Neural cell (in vitro differentiated cells): ENCODE measurements around the gene PPP2R5E. TPM values are rescaled to one million over a fixed set of nuclear protein-coding genes. Genes with fewer than 3 reads are reported as not detected.

Experiments used
- H2AFZ ChIP-seq: fragments of 200-600, 300-800 bp; sonication (generic), shearing (Covaris generic); 2 replicates; pipeline ENCODE4 v1.6.0; 2014; ENCODE audit warnings: low read depth, mild to moderate bottlenecking, antibody characterized with exemption, low read length, moderate library complexity
- H3F3A ChIP-seq: fragments of 200-600 bp; shearing (Covaris generic); 2 replicates; pipeline ENCODE4 v1.6.1; 2016; ENCODE audit warnings: mild to moderate bottlenecking, moderate library complexity, mixed read lengths, antibody characterized with exemption, low read length; ENCODE audit not compliant: insufficient read depth, poor library complexity, severe bottlenecking
- H3K27ac ChIP-seq: fragments of 200-600, 300-800 bp; sonication (generic), shearing (Covaris generic); 2 replicates; pipeline ENCODE4 v1.5.1; 2014; ENCODE audit warnings: mild to moderate bottlenecking, low read length, moderate library complexity
- H3K27me3 ChIP-seq: fragments of 300-800, 200-600 bp; sonication (generic), shearing (Covaris generic); 2 replicates; pipeline ENCODE4 v1.6.0; 2014; ENCODE audit warnings: mild to moderate bottlenecking, low read depth, low read length, moderate library complexity; ENCODE audit not compliant: insufficient read depth
- H3K36me3 ChIP-seq: fragments of 300-800, 200-600 bp; sonication (generic), shearing (Covaris generic); 2 replicates; pipeline ENCODE4 v1.5.1; 2014; ENCODE audit warnings: mild to moderate bottlenecking, antibody characterized with exemption, low read length, moderate library complexity; ENCODE audit not compliant: insufficient read depth
- H3K4me2 ChIP-seq: fragments of 300-800, 200-600 bp; sonication (generic), shearing (Covaris generic); 2 replicates; pipeline ENCODE4 v1.6.0; 2014; ENCODE audit warnings: mild to moderate bottlenecking, low read length
- H3K4me3 ChIP-seq: fragments of 300-800, 200-600 bp; sonication (generic), shearing (Covaris generic); 2 replicates; pipeline ENCODE4 v1.5.1; 2014; ENCODE audit warnings: mild to moderate bottlenecking, low read length, moderate library complexity
- H3K79me2 ChIP-seq: fragments of 200-600 bp; shearing (Covaris generic); replicated peaks from 2 replicates; pipeline ENCODE4 v1.6.0; 2014; ENCODE audit warnings: mild to moderate bottlenecking, low read length, moderate library complexity; ENCODE audit not compliant: insufficient read depth
- H3K9ac ChIP-seq: fragments of 300-800, 200-600 bp; sonication (generic), shearing (Covaris generic); 2 replicates; pipeline ENCODE4 v1.6.1; 2016; ENCODE audit warnings: mild to moderate bottlenecking, low read length, mixed read lengths
- H3K9me2 ChIP-seq: fragments of 200-600 bp; shearing (Covaris generic); 2 replicates; pipeline ENCODE4 v1.6.1; 2016; ENCODE audit warnings: mild to moderate bottlenecking, low read length, mixed read lengths; ENCODE audit not compliant: insufficient read depth
- H3K9me3 ChIP-seq: fragments of 200-600, 300-800 bp; sonication (generic), shearing (Covaris generic); 2 replicates; pipeline ENCODE4 v1.6.1; 2016; ENCODE audit warnings: mild to moderate bottlenecking, mixed run types, low read length, moderate library complexity, mixed read lengths
- H4K20me1 ChIP-seq: fragments of 200-600 bp; shearing (Covaris generic); 2 replicates; pipeline ENCODE4 v1.6.1; 2016; ENCODE audit warnings: mild to moderate bottlenecking, mixed run types; ENCODE audit not compliant: insufficient read depth
- CTCF ChIP-seq: fragments of 450-650 bp; IDR thresholded peaks from 2 replicates; pipeline ENCODE4 v1.5.1; 2014; ENCODE audit warnings: antibody characterized with exemption, mild to moderate bottlenecking, moderate library complexity; ENCODE audit not compliant: poor library complexity, severe bottlenecking
- EP300 ChIP-seq: fragments of 450-650 bp; conservative IDR thresholded peaks from 2 replicates; pipeline ENCODE4 v1.6.1; 2014; ENCODE audit warnings: antibody characterized with exemption, mild to moderate bottlenecking, moderate library complexity; ENCODE audit not compliant: poor library complexity, severe bottlenecking
- EZH2 ChIP-seq: fragments of 200-600, 300-800 bp; shearing (Covaris generic), sonication (generic); IDR thresholded peaks from 2 replicates; pipeline ENCODE4 v1.6.1; 2014; ENCODE audit warnings: antibody characterized with exemption, low read length, borderline replicate concordance, mild to moderate bottlenecking; ENCODE audit not compliant: insufficient read depth, poor library complexity, severe bottlenecking
- MXI1 ChIP-seq: fragments of 450-650 bp; conservative IDR thresholded peaks from 2 replicates; pipeline ENCODE4 v1.6.1; 2014; ENCODE audit warnings: antibody characterized with exemption, mild to moderate bottlenecking; ENCODE audit not compliant: poor library complexity, severe bottlenecking
- POLR2AphosphoS5 ChIP-seq: IDR thresholded peaks from 2 replicates; pipeline ENCODE4 v1.6.1; 2012
- RAD21 ChIP-seq: fragments of 450-650 bp; conservative IDR thresholded peaks from 2 replicates; pipeline ENCODE4 v1.6.1; 2014; ENCODE audit warnings: antibody characterized with exemption, mild to moderate bottlenecking, moderate library complexity
- REST ChIP-seq: IDR thresholded peaks from 2 replicates; pipeline ENCODE4 v1.6.1; 2012; ENCODE audit warnings: borderline replicate concordance
- SMC3 ChIP-seq: fragments of 450-650 bp; conservative IDR thresholded peaks from 2 replicates; pipeline ENCODE4 v1.6.1; 2014; ENCODE audit warnings: antibody characterized with exemption, mild to moderate bottlenecking, moderate library complexity; ENCODE audit not compliant: poor library complexity
- TAF1 ChIP-seq: IDR thresholded peaks from 2 replicates; pipeline ENCODE4 v1.6.1; 2012; ENCODE audit warnings: low read depth
- polyA plus RNA-seq: library from polyadenylated mRNA; depleted of rRNA; stranded (reverse); fragments of >200 nt; gene quantifications from 2 replicates; pipeline ENCODE4 v1.2.3, GENCODE V29; 2014

Gene PPP2R5E
- polyA plus RNA-seq, 1 donor from 2014 or later = 26.7 TPM

- Histone ChIP-seq H3K36me3 (no peaks in the 10 kb centered on the region), H3K4me3 (no peak overlapping the region), H3K4me2 (no peak overlapping the region), H4K20me1 (no peaks in the 10 kb centered on the region), H3K27me3 (no peaks in the 10 kb centered on the region), H3F3A (no peaks in the 10 kb centered on the region), H3K9me2 (no peaks in the 10 kb centered on the region), H3K9me3 (no peaks in the 10 kb centered on the region), H3K9ac (no peak overlapping the region), H2AFZ (no peak overlapping the region), H3K27ac (no peak overlapping the region), H3K79me2 (peaks cover 68% of the 10 kb centered on the region)
- no peak for TF ChIP-seq REST
- no peak for TF ChIP-seq CTCF
- TF ChIP-seq MXI1 = no peak
- TF ChIP-seq TAF1 = no peak
- no peak for TF ChIP-seq EZH2
- no peak for TF ChIP-seq RAD21
- no peak for TF ChIP-seq SMC3
- TF ChIP-seq POLR2AphosphoS5 = no peak
- no peak for TF ChIP-seq EP300
These were observed 35.1 kb downstream of the PPP2R5E start for GRCh38 chr14:63508033-63508432.

GRCh38 chr14:63504648-63505047, 38.5 kb downstream of the PPP2R5E start:
- H2AFZ ChIP-seq = no peak overlapping the region
- H3K36me3 ChIP-seq = no peaks in the 10 kb centered on the region
- no peak overlapping the region for H3K4me3 ChIP-seq
- no peak overlapping the region for H3K4me2 ChIP-seq
- no peaks in the 10 kb centered on the region for H4K20me1 ChIP-seq
- H3K27ac ChIP-seq = no peak overlapping the region
- no peaks in the 10 kb centered on the region for H3K27me3 ChIP-seq
- H3F3A ChIP-seq = no peaks in the 10 kb centered on the region
- peaks cover 57% of the 10 kb centered on the region for H3K79me2 ChIP-seq
- TF ChIP-seq SMC3 (no peak), MXI1 (no peak), RAD21 (no peak), REST (no peak), EZH2 (no peak)
- H3K9me2 ChIP-seq = no peaks in the 10 kb centered on the region
- no peaks in the 10 kb centered on the region for H3K9me3 ChIP-seq
- H3K9ac ChIP-seq = no peak overlapping the region
